SU-DHL-6 (cell line): ENCODE results near the gene YTHDC1.

Source experiments
- CTCF ChIP-seq: fragments of 200-600 bp; sonication (generic); IDR thresholded peaks from one replicate; pipeline ENCODE4 v1.5.1; 2017; ENCODE audit warnings: antibody characterized with exemption, mild to moderate bottlenecking, low read length, moderate library complexity; ENCODE audit not compliant: insufficient read depth, poor library complexity, severe bottlenecking
- EZH2phosphoT487 ChIP-seq: fragments of 200-600 bp; sonication (generic), shearing (Covaris generic); conservative IDR thresholded peaks from 2 replicates; pipeline ENCODE4 v1.6.1; 2018; ENCODE audit warnings: mild to moderate bottlenecking, antibody characterized with exemption, low read length, moderate library complexity, mixed read lengths

GRCh38 chr4:68383115-68383514 is 33.2 kb upstream of the YTHDC1 start:
- no peak for TF ChIP-seq CTCF
- no peak for TF ChIP-seq EZH2phosphoT487
